Measurements from ENCODE around the gene SSH3.

SSH3 gene

GRCh38 chr11:67267188-67268080 is 35.9 kb upstream of the SSH3 start:
- TF ChIP-seq CTCF (IDR thresholded peaks at IDR 0.05; ENCODE audit: insufficient read depth, low read length, poor library complexity, severe bottlenecking), result no peak
- H3K4me3 ChIP-seq (replicated peaks; ENCODE audit: low read depth, low read length), result peak overlapping the region; percentile 93
- no peak for DNase-seq (ENCODE audit: extremely low read depth, insufficient read length)
- no peaks in the 10 kb centered on the region for H3K27me3 ChIP-seq (replicated peaks; ENCODE audit: control insufficient read depth, insufficient read depth, low read length)
- peaks cover 7% of the 10 kb centered on the region for H3K36me3 ChIP-seq (ENCODE audit: control insufficient read depth, insufficient read depth, low read length)

- peak; percentile 85 for DNase-seq (ENCODE audit: extremely low read depth, insufficient read length)
- TF ChIP-seq CTCF (IDR thresholded peaks at IDR 0.05; ENCODE audit: insufficient read depth, low read length, poor library complexity, severe bottlenecking), result no peak
- H3K4me3 ChIP-seq (replicated peaks; ENCODE audit: low read depth, low read length), result peak overlapping the region; percentile 93
- no peaks in the 10 kb centered on the region for H3K27me3 ChIP-seq (replicated peaks; ENCODE audit: control insufficient read depth, insufficient read depth, low read length)
- peaks cover 12% of the 10 kb centered on the region for H3K36me3 ChIP-seq (ENCODE audit: control insufficient read depth, insufficient read depth, low read length)
Observed at GRCh38 chr11:67268081-67268961, 35.0 kb upstream of the SSH3 start.

GRCh38 chr11:67268962-67269268 is 34.4 kb upstream of the SSH3 start:
- peaks cover 12% of the 10 kb centered on the region for H3K36me3 ChIP-seq (ENCODE audit: control insufficient read depth, insufficient read depth, low read length)
- H3K27me3 ChIP-seq (replicated peaks; ENCODE audit: control insufficient read depth, insufficient read depth, low read length), result no peaks in the 10 kb centered on the region
- peak overlapping the region; percentile 60 for H3K4me3 ChIP-seq (replicated peaks; ENCODE audit: low read depth, low read length)
- no peak for TF ChIP-seq CTCF (IDR thresholded peaks at IDR 0.05; ENCODE audit: insufficient read depth, low read length, poor library complexity, severe bottlenecking)
- DNase-seq (ENCODE audit: extremely low read depth, insufficient read length), result no peak

- peaks cover 12% of the 10 kb centered on the region for H3K36me3 ChIP-seq (ENCODE audit: control insufficient read depth, insufficient read depth, low read length)
- no peak for TF ChIP-seq CTCF (IDR thresholded peaks at IDR 0.05; ENCODE audit: insufficient read depth, low read length, poor library complexity, severe bottlenecking)
- no peaks in the 10 kb centered on the region for H3K27me3 ChIP-seq (replicated peaks; ENCODE audit: control insufficient read depth, insufficient read depth, low read length)
- H3K4me3 ChIP-seq (replicated peaks; ENCODE audit: low read depth, low read length), result peak overlapping the region; percentile 60
- no peak for DNase-seq (ENCODE audit: extremely low read depth, insufficient read length)
Observed at GRCh38 chr11:67269401-67270255, 33.7 kb upstream of the SSH3 start.
